NT2/D1 (cell line): ENCODE results near the gene PHF21B.

ENCODE experiments used
- YY1 ChIP-seq: IDR thresholded peaks from 2 replicates; pipeline ENCODE4 v1.6.1; 2011; ENCODE audit not compliant: insufficient read length, insufficient read depth
- ZNF274 ChIP-seq: IDR thresholded peaks from 2 replicates; pipeline ENCODE4 v1.6.1; 2011; ENCODE audit warnings: mild to moderate bottlenecking, low read depth, low read length

DNA sequence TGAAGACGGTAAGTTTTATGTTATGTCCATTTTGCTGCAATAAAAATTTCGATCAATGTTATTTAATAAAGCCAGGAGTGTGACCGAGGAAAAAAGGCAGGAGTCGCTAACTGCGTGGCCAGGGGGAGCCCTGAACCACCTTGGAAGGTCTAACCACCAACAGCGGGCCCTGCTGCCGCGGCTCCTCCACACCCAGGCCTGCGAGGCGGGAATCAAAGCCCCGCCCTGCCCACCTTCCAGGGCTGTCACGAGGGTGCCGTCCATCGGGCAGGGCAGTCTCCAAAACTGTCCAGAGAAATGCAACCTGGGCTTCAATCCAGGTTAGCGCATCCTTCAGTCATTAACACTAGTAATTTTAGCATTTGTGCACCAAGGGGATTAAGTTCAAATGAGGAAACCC is 19.0 kb downstream of the PHF21B start:
- no peak for TF ChIP-seq YY1
- TF ChIP-seq ZNF274 = no peak
